Neuron (in vitro differentiated cells): ENCODE results near the gene SSPN.

Experiments
- H2AFZ ChIP-seq: one replicate; pipeline ENCODE4 v1.6.1; 2013; ENCODE audit warnings: low read depth, mild to moderate bottlenecking, inconsistent platforms, low read length, moderate library complexity
- H3K27me3 ChIP-seq: one replicate; pipeline ENCODE4 v1.6.1; 2013; ENCODE audit warnings: low read length; ENCODE audit not compliant: insufficient read depth
- H3K36me3 ChIP-seq: one replicate; pipeline ENCODE4 v1.6.1; 2013; ENCODE audit warnings: low read length; ENCODE audit not compliant: insufficient read depth
- H3K4me1 ChIP-seq: one replicate; pipeline ENCODE4 v1.6.1; 2013; ENCODE audit warnings: low read length; ENCODE audit not compliant: insufficient read depth
- H3K4me3 ChIP-seq: 2 replicates; pipeline ENCODE4 v1.5.1; 2013; ENCODE audit warnings: mild to moderate bottlenecking, low read length, moderate library complexity
- H3K9me3 ChIP-seq: one replicate; pipeline ENCODE4 v1.6.1; 2013; ENCODE audit warnings: low read length

SSPN gene

GRCh38 chr12:26297396-26298070 lies 102.2 kb downstream of the SSPN start:
- Histone ChIP-seq H3K36me3 (no peaks in the 10 kb centered on the region), H2AFZ (no peak overlapping the region), H3K4me3 (no peak overlapping the region), H3K9me3 (no peaks in the 10 kb centered on the region), H3K27me3 (no peaks in the 10 kb centered on the region), H3K4me1 (no peaks in the 10 kb centered on the region)

GRCh38 chr12:26298785-26299621 lies 103.6 kb downstream of the SSPN start:
- Histone ChIP-seq H3K9me3 (no peaks in the 10 kb centered on the region), H3K4me1 (no peaks in the 10 kb centered on the region), H3K36me3 (no peaks in the 10 kb centered on the region), H3K27me3 (no peaks in the 10 kb centered on the region), H2AFZ (no peak overlapping the region), H3K4me3 (no peak overlapping the region)

GRCh38 chr12:26299751-26300150 lies 104.4 kb downstream of the SSPN start:
- Histone ChIP-seq H3K9me3 (no peaks in the 10 kb centered on the region), H3K4me1 (no peaks in the 10 kb centered on the region), H3K4me3 (no peak overlapping the region), H3K36me3 (no peaks in the 10 kb centered on the region), H2AFZ (no peak overlapping the region), H3K27me3 (no peaks in the 10 kb centered on the region)
